HEK293T (cell line): Measurements from ENCODE around the gene MOV10L1.

Source experiments
- CTCF ChIA-PET: fragments of 350-600 bp; formaldehyde crosslinking; extraction: SDS; loops from one replicate; lab custom pipeline; 2021; ENCODE audit warnings: antibody characterized with exemption, inconsistent platforms; lab: Yijun Ruan, JAX
- POLR2A ChIA-PET: fragments of 350-600 bp; formaldehyde crosslinking; extraction: SDS; loops from one replicate; lab custom pipeline; 2020; ENCODE audit warnings: antibody characterized with exemption, inconsistent platforms; lab: Yijun Ruan, JAX
- DNase-seq: peaks from one replicate; pipeline ENCODE4 v3.0.0; 2012; ENCODE audit warnings: mixed read lengths; ENCODE audit errors: extremely low spot score
- ARNT ChIP-seq: fragments of 450-650 bp; IDR thresholded peaks from 2 replicates; pipeline ENCODE4 v1.6.1; 2017; ENCODE audit warnings: mild to moderate bottlenecking
- BHLHE40 ChIP-seq: fragments of 450-650 bp; IDR thresholded peaks from 2 replicates; pipeline ENCODE4 v1.6.1; 2016; ENCODE audit warnings: mild to moderate bottlenecking, moderate library complexity, borderline replicate concordance
- CTBP1 ChIP-seq: fragments of 450-650 bp; IDR thresholded peaks from 2 replicates; pipeline ENCODE4 v1.6.1; 2016; ENCODE audit warnings: borderline replicate concordance
- ELF4 ChIP-seq: fragments of 450-650 bp; IDR thresholded peaks from 2 replicates; pipeline ENCODE4 v1.6.1; 2017; ENCODE audit warnings: antibody characterized with exemption
- FOXA1 ChIP-seq: fragments of 450-650 bp; IDR thresholded peaks from 2 replicates; pipeline ENCODE4 v1.6.1; 2016; ENCODE audit warnings: mild to moderate bottlenecking
- FOXK2 ChIP-seq: fragments of 450-650 bp; IDR thresholded peaks from 2 replicates; pipeline ENCODE4 v1.6.1; 2016; ENCODE audit warnings: mild to moderate bottlenecking
- FOXM1 ChIP-seq: fragments of 450-650 bp; IDR thresholded peaks from 2 replicates; pipeline ENCODE4 v1.6.1; 2017; ENCODE audit warnings: mild to moderate bottlenecking, borderline replicate concordance
- HDGF ChIP-seq: fragments of 450-650 bp; IDR thresholded peaks from 2 replicates; pipeline ENCODE4 v1.6.1; 2017; ENCODE audit warnings: antibody characterized with exemption, borderline replicate concordance
- L3MBTL2 ChIP-seq: fragments of 450-650 bp; conservative IDR thresholded peaks from 2 replicates; pipeline ENCODE4 v1.6.1; 2016; ENCODE audit warnings: mild to moderate bottlenecking
- LEF1 ChIP-seq: fragments of 450-650 bp; IDR thresholded peaks from 2 replicates; pipeline ENCODE4 v1.6.1; 2017; ENCODE audit warnings: mild to moderate bottlenecking, borderline replicate concordance
- NFRKB ChIP-seq: fragments of 450-650 bp; IDR thresholded peaks from 2 replicates; pipeline ENCODE4 v1.6.1; 2016; ENCODE audit warnings: mild to moderate bottlenecking, moderate library complexity
- PKNOX1 ChIP-seq: fragments of 450-650 bp; IDR thresholded peaks from 2 replicates; pipeline ENCODE4 v1.6.1; 2016
- SP1 ChIP-seq: fragments of 450-650 bp; IDR thresholded peaks from 2 replicates; pipeline ENCODE4 v1.6.1; 2017
- SUZ12 ChIP-seq: fragments of 450-650 bp; IDR thresholded peaks from 2 replicates; pipeline ENCODE4 v1.6.1; 2016; ENCODE audit warnings: mild to moderate bottlenecking
- TARDBP ChIP-seq: fragments of 450-650 bp; IDR thresholded peaks from 2 replicates; pipeline ENCODE4 v1.6.1; 2016
- ZNF384 ChIP-seq: fragments of 450-650 bp; IDR thresholded peaks from 2 replicates; pipeline ENCODE4 v1.6.1; 2016

The MOV10L1 gene

GRCh38 chr22:50098052-50098451 lies 8.2 kb downstream of the MOV10L1 start:
- no peak for DNase-seq
- CTCF ChIA-PET, result no interaction called here
- POLR2A ChIA-PET, result no interaction called here
- TF ChIP-seq CTBP1 (no peak), SUZ12 (no peak), PKNOX1 (no peak), FOXK2 (no peak), HDGF (no peak), FOXA1 (no peak), ARNT (no peak), NFRKB (no peak), ELF4 (no peak), L3MBTL2 (no peak), SP1 (no peak), LEF1 (no peak), FOXM1 (no peak)

- POLR2A ChIA-PET, result no interaction called here
- no peak for TF ChIP-seq FOXK2
- no peak for TF ChIP-seq SUZ12
- TF ChIP-seq ELF4, result no peak
- TF ChIP-seq SP1, result no peak
- TF ChIP-seq L3MBTL2, result no peak
- TF ChIP-seq LEF1, result no peak
- TF ChIP-seq HDGF, result no peak
- TF ChIP-seq NFRKB, result no peak
- no peak for TF ChIP-seq TARDBP
- TF ChIP-seq CTBP1, result no peak
- no peak for TF ChIP-seq PKNOX1
- no peak for TF ChIP-seq FOXM1
- TF ChIP-seq ARNT, result no peak
- no peak for TF ChIP-seq ZNF384
- DNase-seq, result no peak
- CTCF ChIA-PET, result no interaction called here
Measured at GRCh38 chr22:50101870-50102565, 12.2 kb downstream of the MOV10L1 start.

- POLR2A ChIA-PET, result no interaction called here
- no peak for TF ChIP-seq LEF1
- TF ChIP-seq ELF4, result no peak
- TF ChIP-seq L3MBTL2, result peak; percentile 51
- no peak for TF ChIP-seq SP1
- TF ChIP-seq FOXA1, result no peak
- DNase-seq, result peak; percentile 16
- CTCF ChIA-PET, result no interaction called here
Measured at GRCh38 chr22:50102946-50103345, 13.1 kb downstream of the MOV10L1 start.

GRCh38 chr22:50104141-50104544 lies 14.3 kb downstream of the MOV10L1 start:
- DNase-seq, result peak; percentile 6
- POLR2A ChIA-PET, result interaction anchor here (1.9 kb wide), 1 partner anchor 19 kb away, joined by 8 read pairs; the partner anchor contains the start of gene MLC1
- CTCF ChIA-PET, result no interaction called here
- TF ChIP-seq BHLHE40 (no peak), FOXM1 (no peak)

- CTCF ChIA-PET, result interaction anchor here (0.6 to 1.3 kb wide), 2 partner anchors 55 to 75 kb away, joined by 4 read pairs; no protein-coding TSS in a partner anchor
- no peak for TF ChIP-seq SP1
- TF ChIP-seq LEF1, result no peak
- TF ChIP-seq HDGF, result no peak
- no peak for TF ChIP-seq FOXK2
- DNase-seq, result peak; percentile 20
- POLR2A ChIA-PET, result interaction anchor here (1.9 kb wide), 1 partner anchor 20 kb away, joined by 8 read pairs; the partner anchor contains the start of gene MLC1
Measured at GRCh38 chr22:50105208-50106100, 15.6 kb downstream of the MOV10L1 start.

GRCh38 chr22:50107529-50107928 lies 17.7 kb downstream of the MOV10L1 start:
- TF ChIP-seq SP1 (no peak), FOXM1 (no peak), L3MBTL2 (no peak), ELF4 (no peak), FOXA1 (no peak), FOXK2 (no peak), HDGF (no peak), TARDBP (no peak), BHLHE40 (no peak), ARNT (no peak)
- DNase-seq, result no peak
- ChIA-PET POLR2A (no interaction called here), CTCF (no interaction called here)

- POLR2A ChIA-PET, result no interaction called here
- DNase-seq, result no peak
- CTCF ChIA-PET, result interaction anchor here (0.6 kb wide), 1 partner anchor 131 kb away, joined by 9 read pairs; no protein-coding TSS in a partner anchor
- no peak for TF ChIP-seq L3MBTL2
Measured at GRCh38 chr22:50111056-50111455, 21.2 kb downstream of the MOV10L1 start.
